HG02623 (cell line): ENCODE results near the gene PRDX6.
A peak's percentile ranks its signal among the peaks of the same experiment; 100 is the strongest.
"Not testable (repeated sequence)": the region's sequence is repeated elsewhere in the genome, so short reads cannot be mapped to it uniquely, and the experiment has no call there.

Source experiments
- ATAC-seq: cut with Tn5 transposase; IDR thresholded peaks from one replicate; pipeline ENCODE4 v1.9.1; 2021; ENCODE audit warnings: moderate library complexity; ENCODE audit not compliant: unreplicated experiment

PRDX6 gene, protein sequence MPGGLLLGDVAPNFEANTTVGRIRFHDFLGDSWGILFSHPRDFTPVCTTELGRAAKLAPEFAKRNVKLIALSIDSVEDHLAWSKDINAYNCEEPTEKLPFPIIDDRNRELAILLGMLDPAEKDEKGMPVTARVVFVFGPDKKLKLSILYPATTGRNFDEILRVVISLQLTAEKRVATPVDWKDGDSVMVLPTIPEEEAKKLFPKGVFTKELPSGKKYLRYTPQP

DNA sequence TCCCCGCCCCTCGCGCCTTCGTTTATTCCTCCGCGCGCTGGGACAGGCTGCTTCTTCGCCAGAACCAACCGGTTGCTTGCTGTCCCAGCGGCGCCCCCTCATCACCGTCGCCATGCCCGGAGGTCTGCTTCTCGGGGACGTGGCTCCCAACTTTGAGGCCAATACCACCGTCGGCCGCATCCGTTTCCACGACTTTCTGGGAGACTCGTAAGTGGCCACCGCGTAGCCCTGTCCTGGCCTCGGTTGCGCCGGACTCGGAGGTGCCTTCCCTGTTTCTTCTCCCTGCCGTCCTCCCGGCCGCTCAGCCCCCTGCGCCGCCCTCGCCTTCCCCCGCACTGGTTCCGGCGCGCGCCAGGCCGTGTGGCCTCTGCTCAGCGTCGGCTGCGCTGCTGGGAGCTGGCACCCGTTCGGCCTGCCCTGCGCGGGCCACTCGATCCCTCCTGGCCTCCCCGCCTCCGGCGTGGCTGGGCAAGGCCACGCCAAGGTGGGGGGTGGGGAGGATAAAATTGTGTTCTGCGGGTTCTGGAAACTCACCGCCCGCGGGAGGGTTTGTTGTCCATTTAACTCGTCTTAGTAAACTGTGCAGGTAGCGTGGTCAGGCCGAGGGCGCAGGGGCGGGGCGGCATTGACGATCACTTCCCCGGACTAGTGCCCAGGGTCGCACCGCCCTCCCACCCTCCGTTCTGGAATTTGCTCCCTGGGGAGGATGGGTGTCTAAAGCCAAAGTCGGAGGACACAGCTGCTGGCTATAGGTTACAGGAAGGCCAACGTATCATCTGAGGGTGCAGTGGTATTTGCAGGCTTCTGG, at the start of gene PRDX6:
Gene PRDX6, plus strand, starts transcription at position 50 of the 808 bp plus-strand sequence. Its CDS starts 63 bp downstream, at position 113.
- ATAC-seq = peak; percentile 49

DNA sequence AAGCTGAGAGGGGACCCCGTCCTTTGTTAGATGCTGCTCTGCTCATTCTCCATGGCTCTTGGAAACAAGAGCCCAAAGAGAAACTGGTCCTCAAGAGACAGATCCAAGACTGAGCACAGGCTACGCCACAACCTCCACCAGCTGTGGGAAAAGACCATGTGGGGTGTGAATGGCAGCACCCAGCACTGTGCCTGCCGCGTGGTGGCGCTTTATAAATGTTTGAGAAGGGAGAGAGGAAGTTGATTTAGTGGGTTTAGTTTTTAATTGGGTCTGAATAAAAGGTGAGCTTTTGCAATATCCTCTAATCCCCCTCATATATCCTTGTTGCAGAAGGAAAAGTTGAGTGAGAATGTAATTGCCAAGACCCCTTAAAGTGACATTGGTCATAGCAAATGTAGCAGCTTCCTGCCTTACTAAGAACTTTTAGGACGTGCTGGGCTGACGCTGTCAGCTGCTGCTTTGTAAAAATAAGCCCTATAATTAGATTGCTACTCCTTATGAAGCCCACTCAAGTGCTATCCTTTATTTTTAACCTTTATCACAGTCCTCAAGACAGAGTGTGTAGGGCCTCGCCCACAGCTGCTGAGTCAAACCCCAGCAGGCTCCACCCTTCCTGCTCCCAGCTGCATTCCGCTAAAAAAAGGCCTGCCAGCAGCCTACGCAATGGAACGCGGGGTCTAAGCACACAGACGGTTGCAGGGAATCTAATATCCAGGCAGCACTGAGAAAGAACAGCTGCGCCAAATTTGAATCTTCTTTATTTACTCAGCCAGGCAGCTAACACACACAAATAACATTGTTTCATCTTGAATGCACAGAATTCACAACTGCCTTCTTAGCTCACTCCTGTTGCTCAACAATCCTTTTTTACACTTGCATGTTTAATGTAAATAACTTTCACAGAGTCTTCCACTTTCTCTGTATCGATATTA, 47.4 kb upstream of the PRDX6 start:
- ATAC-seq = peak; percentile 57

DNA sequence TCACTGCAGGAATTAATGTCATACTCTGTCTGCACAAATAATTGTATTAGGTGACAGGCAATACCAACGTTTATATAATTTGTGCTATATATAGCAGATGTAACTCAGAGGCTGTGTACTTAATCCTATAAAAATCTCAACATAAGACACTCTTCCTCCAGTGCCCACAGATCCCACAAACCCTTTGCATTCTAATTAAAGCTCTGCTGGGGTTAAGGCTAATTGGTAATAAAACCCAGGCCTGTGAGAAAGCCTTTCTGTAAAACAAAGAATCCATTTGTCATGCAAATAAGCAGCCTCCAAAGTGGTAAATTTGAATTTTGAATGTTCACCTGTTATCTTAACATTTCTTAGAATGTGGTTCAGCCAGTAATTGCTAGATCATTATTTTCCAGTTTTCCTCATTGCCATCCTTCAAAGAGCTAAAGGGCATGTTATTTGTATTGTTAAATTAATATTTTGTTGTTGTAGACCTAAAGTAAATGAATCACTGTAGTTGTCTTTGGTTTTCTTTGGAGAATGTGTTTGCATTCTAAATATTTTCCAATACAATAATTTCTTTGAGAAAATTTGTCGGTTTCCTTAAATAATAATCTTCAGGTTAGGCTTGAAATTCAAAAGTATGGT, 46.3 kb upstream of the PRDX6 start:
- no peak for ATAC-seq

DNA sequence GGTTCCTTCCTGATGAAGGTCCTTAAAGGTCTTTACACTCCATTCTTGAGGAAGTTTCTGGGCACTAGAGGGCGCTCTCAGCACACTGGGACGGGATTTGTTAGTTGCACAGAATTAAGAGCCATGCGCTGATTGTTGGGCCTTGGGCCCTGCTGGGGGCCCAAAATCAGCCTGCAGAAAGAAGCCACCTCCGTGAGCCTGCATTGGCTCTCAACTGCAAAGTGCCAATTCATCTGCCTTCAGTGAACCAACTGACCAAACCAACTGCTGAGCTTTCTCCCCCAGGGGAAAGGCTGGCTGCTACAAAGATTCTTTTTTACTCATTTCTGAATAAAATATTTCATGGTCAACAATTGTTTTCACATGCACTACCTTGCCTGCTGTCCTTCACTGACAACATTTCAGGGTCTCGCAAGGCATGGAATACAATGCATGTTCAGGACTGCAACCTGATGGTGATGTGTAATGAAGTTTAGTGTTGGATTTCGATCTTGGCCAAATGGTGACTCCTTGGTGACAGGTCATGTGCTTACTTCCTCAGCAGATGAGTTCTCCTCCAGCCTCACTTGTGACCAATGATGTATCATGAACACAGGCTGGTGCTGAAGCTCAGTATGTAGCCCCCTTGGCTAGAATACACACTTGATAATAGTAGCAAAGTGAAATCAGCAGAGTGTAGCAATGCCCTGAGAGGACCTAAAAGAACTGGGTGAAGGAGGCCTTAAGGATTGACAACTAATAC, 45.7 kb upstream of the PRDX6 start:
- peak; percentile 43 for ATAC-seq

DNA sequence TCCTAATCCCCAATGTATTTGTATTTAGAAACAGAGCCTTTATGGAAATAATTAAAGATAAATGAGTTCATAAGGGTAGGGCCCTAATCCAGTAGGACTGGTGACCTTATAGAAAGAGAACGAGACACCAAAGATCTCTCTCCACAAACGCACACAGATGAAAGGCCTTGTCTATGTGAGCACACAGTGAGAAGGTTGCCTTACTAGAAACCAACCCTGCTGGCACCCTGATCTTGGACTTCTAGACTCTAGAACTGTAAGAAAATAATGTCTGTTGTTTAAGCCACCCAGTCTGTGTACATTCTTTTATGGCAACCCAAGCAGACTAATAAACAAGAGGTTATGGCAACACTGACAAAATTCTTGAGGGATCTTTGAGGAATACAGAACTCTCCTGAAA, 44.8 kb upstream of the PRDX6 start:
- no peak for ATAC-seq

DNA sequence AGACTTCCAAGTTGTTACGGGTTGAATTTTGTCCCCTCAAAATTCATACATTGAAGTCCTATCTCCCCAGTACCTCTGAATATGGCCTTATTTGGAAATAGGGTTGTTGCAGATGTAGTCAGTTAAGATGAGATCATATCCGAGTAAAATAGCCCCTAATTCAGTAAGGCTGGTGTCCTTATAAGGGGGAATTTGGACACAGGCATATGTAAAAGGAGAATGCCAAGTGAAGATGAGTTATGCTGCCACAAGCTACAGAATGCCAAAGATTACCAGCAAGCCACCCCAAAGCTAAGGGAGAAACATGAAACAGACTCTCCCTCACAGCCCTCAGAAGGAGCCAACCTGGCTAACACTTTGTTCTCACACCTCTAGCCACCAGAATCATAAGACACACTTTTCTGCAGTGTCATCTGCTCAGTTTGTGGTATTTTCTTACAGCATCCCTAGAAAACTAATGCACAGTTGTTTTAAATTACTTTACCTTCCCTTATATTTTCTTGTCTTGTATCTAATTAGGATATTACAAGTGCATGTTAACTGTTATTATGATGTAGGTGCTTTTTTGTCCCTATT, 43.3 kb upstream of the PRDX6 start:
- ATAC-seq = no peak

DNA sequence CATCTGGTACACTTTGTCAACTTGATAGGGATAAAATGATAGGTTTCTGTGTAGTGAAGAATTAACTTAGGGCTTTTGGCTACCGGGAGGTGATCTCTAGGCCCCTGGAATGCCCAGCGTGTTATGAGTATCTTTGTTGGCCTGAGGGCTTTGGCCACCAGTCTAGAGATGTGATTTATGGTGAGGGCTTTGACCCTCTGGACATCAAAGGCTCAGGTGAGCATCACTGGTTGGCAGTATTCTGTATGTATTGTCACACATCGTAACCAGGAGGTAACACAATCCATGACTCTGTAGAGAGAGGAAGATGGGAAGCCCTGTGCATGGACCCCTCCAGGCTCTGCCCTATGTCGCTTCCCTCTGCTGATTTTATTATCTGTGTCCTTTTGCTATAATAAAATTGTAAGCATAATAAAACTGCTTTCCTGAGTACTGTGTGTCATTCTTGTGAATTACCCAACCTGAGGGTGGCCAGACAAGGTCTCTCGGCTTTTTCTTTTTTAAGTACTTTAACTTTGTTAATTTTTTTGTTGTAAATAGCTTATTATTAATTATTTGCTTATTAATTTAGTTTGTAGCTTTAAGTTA, 40.2 kb upstream of the PRDX6 start:
- no peak for ATAC-seq

DNA sequence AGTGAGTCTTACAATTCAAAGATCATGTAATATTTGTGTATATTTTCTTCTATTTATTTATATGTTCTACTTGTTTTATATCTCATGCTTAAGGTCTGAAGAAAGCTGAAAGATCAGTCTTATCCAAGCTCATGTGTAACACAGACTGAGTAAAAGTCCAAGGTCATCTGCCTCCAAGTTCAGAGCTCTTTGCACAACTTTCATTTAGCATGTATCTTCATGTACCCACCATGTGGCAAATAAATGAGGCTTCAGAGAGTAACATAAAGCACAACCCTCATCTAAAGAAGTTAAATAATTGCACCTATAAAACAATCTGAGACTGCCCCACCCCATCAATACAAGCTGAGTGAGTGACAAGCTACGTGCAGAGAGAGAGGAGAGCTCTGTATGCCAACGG, 38.5 kb upstream of the PRDX6 start:
- no peak for ATAC-seq

DNA sequence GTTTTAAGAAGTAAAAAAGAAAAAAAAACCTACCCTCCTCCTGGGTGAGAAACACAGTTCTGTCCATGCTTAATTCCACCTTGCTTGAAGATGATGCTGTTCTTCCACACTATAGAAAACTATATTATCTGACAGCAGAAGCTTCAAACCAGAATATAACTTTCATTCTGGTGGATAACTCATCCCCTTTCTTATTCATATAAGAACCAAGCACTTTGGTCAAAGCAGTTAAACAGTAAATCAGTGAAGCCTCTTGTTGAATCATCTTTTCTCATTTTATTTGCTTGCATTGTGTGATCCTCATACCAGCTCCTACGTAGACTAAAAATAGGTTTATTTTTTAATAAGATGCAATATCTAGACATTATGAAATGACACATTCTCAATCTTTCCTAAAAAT, 36.7 kb upstream of the PRDX6 start:
- no peak for ATAC-seq

DNA sequence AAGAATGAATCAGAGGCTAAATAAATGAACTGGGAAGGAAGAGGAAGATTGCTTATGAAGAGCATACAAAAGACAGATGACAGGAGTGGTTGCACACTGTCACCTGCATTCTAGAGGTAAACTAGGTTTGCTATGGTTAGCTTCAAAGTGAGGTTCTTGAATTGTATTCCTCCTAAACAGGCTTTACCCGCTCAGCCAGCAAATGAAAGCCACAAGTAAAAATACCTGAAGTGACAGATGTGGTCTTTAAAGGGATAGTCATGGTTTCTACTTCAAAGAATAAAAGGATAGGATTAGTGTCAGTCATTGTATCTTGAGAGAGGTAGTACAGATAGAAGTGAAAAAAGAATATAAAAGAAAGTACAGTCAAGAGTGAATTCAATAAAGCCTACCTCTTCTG, 32.4 kb upstream of the PRDX6 start:
- peak; percentile 53 for ATAC-seq

DNA sequence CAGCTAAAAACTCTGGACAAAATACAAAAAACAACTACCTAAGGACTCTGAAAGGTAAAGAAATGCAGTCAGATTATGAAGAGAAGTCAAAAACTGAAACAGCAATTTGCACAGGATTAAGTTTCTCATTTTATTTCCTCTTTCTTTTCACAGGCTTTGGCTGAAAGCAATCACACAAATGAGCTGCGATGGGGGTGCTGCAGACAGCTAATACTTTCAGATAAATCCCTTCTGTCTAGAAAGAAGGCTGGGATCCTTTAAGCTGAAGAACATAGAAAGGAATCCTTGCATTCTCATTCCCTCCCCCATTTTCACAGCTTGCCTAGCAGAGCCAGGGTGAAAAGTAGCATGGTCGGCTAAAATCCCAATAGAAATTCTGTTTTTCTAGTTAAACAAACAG, 32.0 kb upstream of the PRDX6 start:
- ATAC-seq = peak; percentile 45

DNA sequence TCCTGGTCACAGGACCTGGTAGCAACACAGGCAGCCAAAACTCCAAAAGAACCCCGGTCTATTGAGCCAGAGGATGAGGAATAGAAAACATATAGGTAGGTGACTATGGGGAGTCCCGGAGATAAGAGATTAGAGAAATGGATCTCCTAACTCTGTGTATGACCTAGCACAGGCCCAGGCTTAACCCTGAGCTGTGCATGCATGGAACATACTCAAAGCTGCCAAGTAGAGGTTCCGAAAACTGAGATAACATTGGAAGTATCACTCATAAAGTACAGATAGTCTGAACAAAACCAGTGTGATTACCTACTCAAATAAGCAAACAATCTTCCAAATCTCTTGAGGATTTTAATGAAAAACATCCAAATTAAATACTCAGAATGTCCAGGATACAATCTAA, 31.5 kb upstream of the PRDX6 start:
- ATAC-seq = no peak

DNA sequence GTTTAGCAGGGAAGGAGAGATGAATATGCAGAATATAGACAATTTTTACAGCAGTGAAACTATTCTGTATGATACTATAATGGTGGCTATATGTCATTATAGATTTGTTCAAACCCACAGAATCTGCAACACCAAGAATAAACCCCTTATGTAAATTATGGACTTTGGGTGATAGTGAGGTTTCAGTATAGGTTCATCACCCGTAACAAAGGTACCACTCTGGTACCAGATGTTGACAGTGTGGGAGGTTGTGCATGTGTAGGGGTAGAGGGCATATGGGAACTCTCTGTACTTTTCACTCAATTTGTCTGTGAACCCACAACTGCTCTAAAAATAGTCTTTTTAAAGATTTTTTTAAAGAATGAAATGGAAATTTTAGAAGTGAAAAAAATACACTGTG, 29.9 kb upstream of the PRDX6 start:
- ATAC-seq = peak; percentile 54

DNA sequence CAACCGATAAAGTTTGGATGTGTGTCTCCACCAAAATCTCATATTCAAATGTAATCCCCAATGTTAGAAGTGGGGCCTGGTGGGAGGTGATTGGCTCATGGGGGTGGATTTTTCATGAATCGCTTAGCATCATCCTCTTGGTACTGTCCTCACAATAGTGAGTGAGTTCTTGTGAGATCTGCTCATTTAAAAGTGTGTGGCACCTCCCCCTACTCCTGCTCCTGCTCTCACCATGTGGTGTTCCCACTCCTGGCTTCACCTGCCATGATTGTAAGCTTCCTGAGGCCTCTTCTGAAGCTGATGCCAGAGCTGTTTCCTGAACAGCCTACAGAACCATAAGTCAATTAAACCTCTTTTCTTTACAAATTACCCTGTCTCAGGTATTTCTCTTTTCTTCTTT, 28.2 kb upstream of the PRDX6 start:
- ATAC-seq = no peak

DNA sequence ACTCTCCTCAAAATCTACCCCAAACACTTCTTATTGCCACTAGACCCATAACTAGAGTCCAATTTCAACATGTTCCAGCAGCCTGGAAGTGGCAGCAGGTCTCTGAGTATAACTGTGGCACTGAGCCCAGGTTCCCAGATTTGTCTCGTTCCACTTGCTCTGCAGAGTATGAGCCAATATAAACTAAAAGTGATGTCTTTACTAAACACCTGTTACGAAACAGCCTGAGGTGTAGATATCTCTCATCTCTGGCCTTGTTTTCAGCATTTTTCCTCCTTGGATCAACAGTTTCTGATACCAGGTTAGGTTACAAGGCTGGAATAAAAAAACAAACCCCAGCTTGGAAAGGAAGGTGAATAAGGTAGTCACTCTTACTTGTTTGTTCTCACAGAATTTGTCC, 25.2 kb upstream of the PRDX6 start:
- no peak for ATAC-seq

DNA sequence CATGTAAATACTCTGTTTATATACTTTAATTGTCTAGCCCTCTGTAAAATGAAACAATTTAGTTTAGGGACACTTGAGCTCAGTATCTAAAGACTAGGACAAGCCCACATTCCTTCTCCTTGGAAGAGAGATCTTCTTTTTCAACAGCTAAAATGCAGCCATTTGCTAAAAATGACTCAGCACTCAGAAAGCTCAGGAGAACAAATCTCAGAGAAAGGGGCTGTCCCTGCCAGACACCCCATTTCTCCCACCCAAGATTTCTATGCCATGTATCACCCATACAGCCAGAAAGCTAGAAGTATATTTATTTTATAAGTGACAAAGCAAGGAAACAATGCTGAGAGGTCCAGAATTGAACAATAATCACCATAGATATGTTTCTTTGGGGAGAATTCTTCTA, 23.2 kb upstream of the PRDX6 start:
- ATAC-seq = no peak

DNA sequence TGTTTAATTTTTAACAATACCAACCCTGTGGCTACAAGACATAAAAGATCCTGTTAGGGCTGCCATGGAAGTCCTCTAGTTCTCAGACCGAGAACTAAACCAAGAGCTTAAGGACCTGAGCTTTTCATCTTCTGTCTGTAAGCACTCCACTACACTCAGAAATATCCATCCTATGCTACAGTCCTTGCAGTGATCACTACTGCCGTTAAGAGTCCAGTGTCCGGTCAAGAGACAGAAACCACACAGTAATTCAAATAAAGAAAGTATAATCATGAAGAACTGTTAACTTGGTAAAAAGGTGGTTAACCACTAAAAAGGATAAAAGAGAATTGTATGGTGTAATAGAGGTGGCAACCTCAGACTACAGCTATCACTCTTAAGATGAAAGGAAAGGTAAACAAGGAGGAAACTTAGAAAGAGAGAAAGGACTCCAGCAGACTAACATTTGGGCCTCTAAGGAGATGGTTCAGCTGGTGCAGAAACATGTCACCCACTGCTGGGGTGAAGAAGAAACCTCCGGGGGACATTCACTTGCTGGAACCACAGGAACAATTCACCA, 22.1 kb upstream of the PRDX6 start:
- ATAC-seq = no peak

DNA sequence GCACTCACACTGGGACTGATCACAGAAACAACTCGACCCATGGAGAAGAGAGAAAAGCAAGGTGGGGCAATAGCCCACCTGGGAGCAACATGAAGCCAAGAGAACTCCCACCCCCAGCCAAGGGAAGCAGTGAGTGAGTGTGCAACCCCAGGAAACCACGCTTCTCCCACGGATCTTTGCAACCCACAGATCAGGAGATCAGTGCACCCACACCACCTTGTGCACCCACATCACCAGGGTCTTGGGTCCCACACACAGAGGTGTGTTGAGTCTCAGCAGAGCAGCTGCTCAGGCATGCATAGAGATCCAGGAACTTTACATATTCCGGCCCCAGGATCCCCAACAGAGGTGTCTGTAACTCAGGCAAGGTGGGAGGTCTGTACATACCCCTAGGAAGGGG, 17.2 kb upstream of the PRDX6 start:
- ATAC-seq = no peak

DNA sequence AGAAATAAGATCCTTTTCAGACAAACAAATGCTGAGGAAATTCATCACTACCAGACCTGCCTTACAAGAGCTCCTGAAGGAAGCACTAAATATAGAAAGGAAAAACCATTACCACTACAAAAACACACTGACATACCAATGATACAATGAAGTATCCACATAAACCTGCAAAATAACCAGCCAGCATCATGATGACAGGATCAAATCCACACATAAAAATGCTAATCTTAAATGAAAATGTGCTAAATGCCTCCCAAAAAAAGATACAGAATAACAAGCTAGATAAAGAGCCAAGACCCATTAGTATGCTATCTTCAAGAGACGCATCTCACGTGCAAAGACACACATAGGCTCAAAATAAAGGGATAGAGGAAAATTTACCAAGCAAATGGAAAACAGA, 14.5 kb upstream of the PRDX6 start:
- ATAC-seq = not testable (repeated sequence)
